T-helper 17 cell (primary cell): ENCODE results near the gene FAM185A. TPM values are rescaled to one million over a fixed set of nuclear protein-coding genes. Genes with fewer than 3 reads are reported as not detected.
"Not testable (repeated sequence)": the region's sequence is repeated elsewhere in the genome, so short reads cannot be mapped to it uniquely, and the experiment has no call there.

Source experiments
- ATAC-seq: fragments of 150-1000 bp; cut with Tn5 transposase; 2 replicates; pipeline ENCODE4 v1.10.0; 2021; ENCODE audit warnings: mild to moderate bottlenecking, moderate library complexity
- DNase-seq, 3 donors: peaks; one replicate each; pipeline versions ENCODE4 v3.0.0 to v3.0.0-alpha.2; 2020 to 2021
- H3K9me3 ChIP-seq: one replicate; pipeline ENCODE4 v1.7.0; 2013; ENCODE audit warnings: low read length, mild to moderate bottlenecking; ENCODE audit not compliant: control insufficient read depth, poor library complexity, severe bottlenecking
- H3K27ac Mint-ChIP-seq: one replicate; pipeline ENCODE4 v1.8.0; 2022; ENCODE audit warnings: mild to moderate bottlenecking, moderate library complexity, mixed read lengths
- H3K27me3 Mint-ChIP-seq: one replicate; pipeline ENCODE4 v1.8.0; 2022; ENCODE audit warnings: mixed read lengths
- H3K36me3 Mint-ChIP-seq: one replicate; pipeline ENCODE4 v1.8.0; 2022; ENCODE audit warnings: low read depth, mixed read lengths
- H3K4me1 Mint-ChIP-seq: one replicate; pipeline ENCODE4 v1.8.0; 2022; ENCODE audit warnings: mild to moderate bottlenecking, mixed read lengths
- H3K4me3 Mint-ChIP-seq: one replicate; pipeline ENCODE4 v1.8.0; 2022; ENCODE audit warnings: mild to moderate bottlenecking, moderate library complexity, mixed read lengths
- total RNA-seq, 4 donors: library from RNA in 2 of 4; stranded (reverse) in 2 of 4; gene quantifications; one replicate each; pipeline ENCODE4 v1.2.3 and lab custom pipeline; 2022 to 2026

Gene FAM185A
- total RNA-seq, 2 donors from 2014 or later: 4.8 to 4.9 TPM

DNA sequence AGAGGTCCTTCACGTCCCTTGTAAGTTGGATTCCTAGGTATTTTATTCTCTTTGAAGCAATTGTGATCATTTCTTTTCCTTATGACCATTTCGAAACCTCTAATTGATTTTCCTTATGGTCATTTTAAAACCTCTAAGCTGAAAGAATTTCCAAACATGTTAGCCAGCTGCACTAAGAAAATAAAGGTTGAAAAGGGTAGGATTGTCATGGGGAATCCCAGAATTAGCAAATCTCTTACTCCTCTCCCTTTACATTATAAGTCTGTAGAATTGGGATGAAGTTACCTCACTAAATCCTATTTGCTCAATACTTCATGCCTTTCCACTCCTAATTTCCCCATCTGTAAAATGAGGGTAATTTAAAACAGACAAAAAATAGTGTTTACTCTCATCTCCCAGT, 79.5 kb downstream of the FAM185A start:
- H3K9me3 ChIP-seq: no peaks in the 10 kb centered on the region
- no peak for DNase-seq
- ATAC-seq: no peak
- Mint-ChIP-seq H3K36me3 (peaks cover 8% of the 10 kb centered on the region), H3K27ac (no peak overlapping the region), H3K4me3 (no peak overlapping the region), H3K27me3 (no peaks in the 10 kb centered on the region), H3K4me1 (no peaks in the 10 kb centered on the region)

GRCh38 chr7:102829075-102829474, 80.3 kb downstream of the FAM185A start:
- Mint-ChIP-seq H3K4me3 (no peak overlapping the region), H3K27ac (no peak overlapping the region), H3K27me3 (no peaks in the 10 kb centered on the region), H3K36me3 (peaks cover 6% of the 10 kb centered on the region), H3K4me1 (no peaks in the 10 kb centered on the region)
- ATAC-seq: no peak
- H3K9me3 ChIP-seq: no peaks in the 10 kb centered on the region
- DNase-seq: no peak

DNA sequence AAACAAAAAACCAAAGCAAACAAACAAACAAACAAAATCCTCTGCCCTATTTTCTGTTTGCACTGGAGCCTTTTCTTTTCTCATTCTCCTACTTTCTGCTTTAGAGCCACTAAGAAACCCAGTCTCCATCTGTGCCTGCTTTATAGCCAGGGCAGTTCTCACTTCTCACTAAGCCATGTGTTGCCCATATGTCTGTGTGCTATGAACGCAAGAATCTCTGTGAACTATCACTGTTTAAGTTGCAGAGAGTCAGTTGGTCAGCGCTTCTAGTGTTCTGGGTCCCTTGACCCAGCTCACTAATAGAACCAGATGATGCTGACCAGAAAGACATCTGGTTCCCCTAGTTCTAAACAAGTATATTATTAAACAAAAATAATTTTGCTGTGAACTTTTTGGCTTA, 81.4 kb downstream of the FAM185A start:
- no peak for DNase-seq
- no peak for ATAC-seq
- H3K27me3 Mint-ChIP-seq: no peaks in the 10 kb centered on the region
- no peaks in the 10 kb centered on the region for H3K9me3 ChIP-seq
- peaks cover 6% of the 10 kb centered on the region for H3K36me3 Mint-ChIP-seq
- H3K4me1 Mint-ChIP-seq: no peaks in the 10 kb centered on the region
- H3K4me3 Mint-ChIP-seq: no peak overlapping the region
- no peak overlapping the region for H3K27ac Mint-ChIP-seq

- ATAC-seq (no peak), DNase-seq (no peak)
- H3K9me3 ChIP-seq: no peaks in the 10 kb centered on the region
- Mint-ChIP-seq H3K4me1 (no peaks in the 10 kb centered on the region), H3K36me3 (peaks cover 6% of the 10 kb centered on the region), H3K4me3 (no peak overlapping the region), H3K27me3 (no peaks in the 10 kb centered on the region), H3K27ac (no peak overlapping the region)
Observed at GRCh38 chr7:102832674-102833073, 83.9 kb downstream of the FAM185A start.

DNA sequence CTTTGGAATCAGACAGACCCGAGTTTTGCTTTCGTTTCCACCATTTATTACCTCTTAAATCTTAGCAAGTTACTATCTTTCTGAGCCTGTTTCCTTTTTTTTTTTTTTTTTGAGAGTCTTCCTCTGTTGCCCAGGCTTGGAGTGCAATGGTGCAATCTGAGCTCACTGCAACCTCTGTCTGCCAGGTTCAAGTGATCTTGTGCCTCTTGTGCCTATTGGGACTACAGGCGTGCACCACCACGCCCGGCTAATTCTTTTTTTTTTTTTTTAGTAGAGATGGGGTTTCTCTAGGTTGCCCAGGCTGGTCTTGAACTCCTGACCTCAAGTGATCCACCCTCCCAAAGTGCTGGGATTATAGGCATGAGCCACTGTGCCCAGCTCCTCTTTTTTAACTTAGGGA, 84.5 kb downstream of the FAM185A start:
- H3K27ac Mint-ChIP-seq: no peak overlapping the region
- no peak for DNase-seq
- H3K4me1 Mint-ChIP-seq: no peaks in the 10 kb centered on the region
- no peak for ATAC-seq
- no peaks in the 10 kb centered on the region for H3K9me3 ChIP-seq
- H3K36me3 Mint-ChIP-seq: peaks cover 6% of the 10 kb centered on the region
- no peak overlapping the region for H3K4me3 Mint-ChIP-seq
- no peaks in the 10 kb centered on the region for H3K27me3 Mint-ChIP-seq

- peaks cover 6% of the 10 kb centered on the region for H3K36me3 Mint-ChIP-seq
- H3K4me3 Mint-ChIP-seq: no peak overlapping the region
- DNase-seq: no peak
- no peaks in the 10 kb centered on the region for H3K4me1 Mint-ChIP-seq
- no peak for ATAC-seq
- no peaks in the 10 kb centered on the region for H3K9me3 ChIP-seq
- no peak overlapping the region for H3K27ac Mint-ChIP-seq
- H3K27me3 Mint-ChIP-seq: no peaks in the 10 kb centered on the region
Observed at GRCh38 chr7:102834466-102834865, 85.7 kb downstream of the FAM185A start.

DNA sequence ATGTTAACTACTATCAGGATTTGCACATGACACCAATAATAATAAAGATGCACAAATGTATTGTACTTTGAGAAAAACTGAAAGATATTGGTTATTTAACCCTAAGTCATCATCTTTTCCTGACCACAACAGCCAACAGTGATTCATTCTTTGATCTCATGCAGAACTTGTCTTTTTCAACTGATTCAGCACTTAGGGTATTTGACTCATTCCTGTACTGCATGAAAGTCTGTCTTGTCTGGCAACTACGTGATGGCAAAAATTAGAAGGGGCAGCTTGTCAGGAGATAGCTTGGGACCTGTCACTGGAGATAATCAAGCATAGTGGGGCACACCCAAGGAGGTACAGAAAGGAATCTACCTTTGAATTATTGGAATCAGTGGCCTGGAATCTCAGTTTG, 86.2 kb downstream of the FAM185A start:
- Mint-ChIP-seq H3K36me3 (peaks cover 4% of the 10 kb centered on the region), H3K4me1 (no peaks in the 10 kb centered on the region), H3K4me3 (no peak overlapping the region), H3K27ac (no peak overlapping the region), H3K27me3 (no peaks in the 10 kb centered on the region)
- ATAC-seq (no peak), DNase-seq (no peak)
- H3K9me3 ChIP-seq: no peaks in the 10 kb centered on the region

- no peak for DNase-seq
- H3K36me3 Mint-ChIP-seq: no peaks in the 10 kb centered on the region
- no peak overlapping the region for H3K27ac Mint-ChIP-seq
- no peak for ATAC-seq
- H3K4me1 Mint-ChIP-seq: no peaks in the 10 kb centered on the region
- no peaks in the 10 kb centered on the region for H3K9me3 ChIP-seq
- no peak overlapping the region for H3K4me3 Mint-ChIP-seq
- H3K27me3 Mint-ChIP-seq: no peaks in the 10 kb centered on the region
Observed at GRCh38 chr7:102836191-102836919, 87.6 kb downstream of the FAM185A start.

DNA sequence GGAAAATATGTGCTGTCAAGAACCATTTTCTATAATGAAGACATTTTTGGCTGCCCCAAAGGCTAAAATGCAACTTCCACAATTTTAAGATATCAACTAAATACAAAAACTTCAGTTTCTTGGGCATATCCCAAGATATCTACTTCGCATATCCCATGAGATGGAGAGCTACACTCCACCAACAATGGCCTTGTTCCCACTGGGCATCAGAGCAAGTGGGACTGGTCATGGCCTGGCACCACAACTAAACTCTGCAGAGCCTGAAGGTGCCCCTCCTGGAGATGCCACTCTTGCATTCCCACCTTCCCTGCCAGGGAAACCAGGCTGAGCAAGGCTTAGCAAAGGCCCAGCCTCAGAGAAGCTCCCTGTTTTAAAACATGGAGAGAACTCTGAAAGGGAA, 88.2 kb downstream of the FAM185A start:
- no peak for DNase-seq
- Mint-ChIP-seq H3K27me3 (no peaks in the 10 kb centered on the region), H3K4me1 (no peaks in the 10 kb centered on the region), H3K36me3 (no peaks in the 10 kb centered on the region), H3K27ac (no peak overlapping the region), H3K4me3 (no peak overlapping the region)
- no peak for ATAC-seq
- no peaks in the 10 kb centered on the region for H3K9me3 ChIP-seq

DNA sequence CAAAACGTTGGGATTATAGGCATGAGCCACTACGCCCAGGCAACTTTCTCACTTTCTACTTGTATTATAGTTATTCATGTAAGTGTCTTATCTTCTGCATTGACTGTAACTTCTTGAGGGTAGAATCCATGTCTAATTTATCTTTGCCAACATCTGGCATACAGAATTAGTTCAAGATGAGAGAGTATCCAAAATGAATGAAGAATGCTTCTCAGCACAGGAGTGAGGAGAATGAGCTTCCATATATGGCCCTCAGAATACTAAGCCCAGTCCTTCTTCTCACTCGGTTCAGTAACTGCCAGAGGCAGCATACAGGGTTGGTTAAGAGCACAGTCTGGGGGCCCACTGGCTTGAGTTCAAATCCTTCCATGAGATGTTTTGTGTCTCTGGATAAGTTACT, 89.0 kb downstream of the FAM185A start:
- Mint-ChIP-seq H3K27ac (no peak overlapping the region), H3K4me1 (no peaks in the 10 kb centered on the region), H3K4me3 (no peak overlapping the region), H3K36me3 (no peaks in the 10 kb centered on the region), H3K27me3 (no peaks in the 10 kb centered on the region)
- DNase-seq (no peak), ATAC-seq (no peak)
- no peaks in the 10 kb centered on the region for H3K9me3 ChIP-seq

GRCh38 chr7:102838572-102839101, 89.8 kb downstream of the FAM185A start:
- H3K4me1 Mint-ChIP-seq, H3K36me3 Mint-ChIP-seq, DNase-seq, ATAC-seq, H3K27me3 Mint-ChIP-seq, H3K4me3 Mint-ChIP-seq, H3K9me3 ChIP-seq, H3K27ac Mint-ChIP-seq: not testable (repeated sequence)

DNA sequence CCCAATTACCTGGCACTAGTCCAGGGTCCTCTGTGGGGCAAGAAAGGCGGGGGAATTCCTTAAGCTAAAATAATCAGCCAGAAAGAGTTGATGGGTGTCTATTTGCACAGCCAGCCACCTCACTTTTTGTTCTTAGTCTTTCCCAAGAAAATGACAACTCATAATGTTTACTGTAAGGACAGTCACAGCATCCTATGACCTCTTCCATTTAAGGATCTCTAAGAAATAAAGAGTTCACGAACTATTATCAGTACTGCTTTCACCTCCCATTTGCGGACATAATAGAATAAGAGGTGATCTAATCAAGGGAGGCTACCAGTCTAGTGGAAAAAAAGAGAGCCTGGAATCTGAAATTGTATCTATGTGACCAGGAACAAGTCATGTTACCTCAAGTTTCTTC, 91.6 kb downstream of the FAM185A start:
- no peak overlapping the region for H3K4me3 Mint-ChIP-seq
- H3K36me3 Mint-ChIP-seq: no peaks in the 10 kb centered on the region
- H3K9me3 ChIP-seq: no peaks in the 10 kb centered on the region
- no peaks in the 10 kb centered on the region for H3K4me1 Mint-ChIP-seq
- DNase-seq: no peak
- H3K27ac Mint-ChIP-seq: no peak overlapping the region
- no peaks in the 10 kb centered on the region for H3K27me3 Mint-ChIP-seq
- no peak for ATAC-seq

GRCh38 chr7:102841290-102841689, 92.5 kb downstream of the FAM185A start:
- H3K36me3 Mint-ChIP-seq: no peaks in the 10 kb centered on the region
- H3K27me3 Mint-ChIP-seq: no peaks in the 10 kb centered on the region
- H3K4me1 Mint-ChIP-seq: no peaks in the 10 kb centered on the region
- ATAC-seq (no peak), DNase-seq (no peak)
- no peak overlapping the region for H3K27ac Mint-ChIP-seq
- H3K4me3 Mint-ChIP-seq: no peak overlapping the region
- H3K9me3 ChIP-seq: no peaks in the 10 kb centered on the region

- no peak for DNase-seq
- Mint-ChIP-seq H3K4me3 (no peak overlapping the region), H3K27ac (no peak overlapping the region), H3K4me1 (no peaks in the 10 kb centered on the region), H3K36me3 (no peaks in the 10 kb centered on the region), H3K27me3 (no peaks in the 10 kb centered on the region)
- ATAC-seq: no peak
- no peaks in the 10 kb centered on the region for H3K9me3 ChIP-seq
Observed at GRCh38 chr7:102842284-102842683, 93.5 kb downstream of the FAM185A start.
